SIG-M5 (cell line): ENCODE results near the gene SLC6A17.

Experiments
- DNase-seq: peaks from one replicate; lab custom pipeline; 2025; lab: John Stamatoyannopoulos, UW

The SLC6A17 gene

GRCh38 chr1:110242062-110242461 lies 91.8 kb downstream of the SLC6A17 start:
- no peak for DNase-seq

DNA sequence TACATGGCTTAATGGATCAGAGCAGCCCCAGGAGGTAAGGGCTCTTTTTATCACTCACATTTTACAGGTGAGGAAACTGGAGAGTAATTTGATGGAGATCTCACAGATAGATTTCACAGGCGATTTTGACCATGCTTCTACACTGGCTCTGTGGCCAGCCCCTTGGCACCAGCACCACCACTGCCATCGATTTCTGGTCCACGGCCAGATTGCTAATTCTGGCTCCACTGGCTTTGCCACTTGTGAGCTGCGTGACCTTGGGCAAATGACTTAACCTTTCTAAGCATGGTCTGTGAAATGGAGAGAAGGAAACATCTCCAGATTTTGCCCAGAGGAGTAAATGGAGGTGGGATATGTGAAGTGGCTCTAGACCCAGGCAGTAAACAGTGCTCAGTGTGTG lies 92.4 kb downstream of the SLC6A17 start:
- DNase-seq: no peak

- no peak for DNase-seq
These were observed 92.9 kb downstream of the SLC6A17 start for GRCh38 chr1:110243146-110243545.

DNA sequence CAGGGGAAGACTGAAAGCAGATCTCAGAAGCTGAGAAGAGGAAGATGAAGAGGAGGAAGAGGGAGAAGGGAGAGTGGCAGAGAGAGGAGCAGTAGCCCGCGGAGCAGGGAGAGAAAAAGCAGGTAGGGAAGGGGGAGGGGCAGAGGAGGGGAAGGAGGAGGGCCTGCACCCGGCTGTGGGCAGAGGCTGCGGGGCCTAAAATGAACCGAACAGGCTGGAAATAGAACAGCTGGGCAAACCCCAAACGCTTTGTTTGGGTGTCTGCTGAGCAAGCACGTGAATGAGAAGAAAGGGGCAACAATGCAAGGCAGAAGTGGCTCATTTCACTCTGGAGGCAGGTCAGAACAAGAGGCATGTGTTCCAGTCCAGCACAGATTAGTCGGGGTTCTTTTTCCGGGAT lies 93.3 kb downstream of the SLC6A17 start:
- no peak for DNase-seq

DNA sequence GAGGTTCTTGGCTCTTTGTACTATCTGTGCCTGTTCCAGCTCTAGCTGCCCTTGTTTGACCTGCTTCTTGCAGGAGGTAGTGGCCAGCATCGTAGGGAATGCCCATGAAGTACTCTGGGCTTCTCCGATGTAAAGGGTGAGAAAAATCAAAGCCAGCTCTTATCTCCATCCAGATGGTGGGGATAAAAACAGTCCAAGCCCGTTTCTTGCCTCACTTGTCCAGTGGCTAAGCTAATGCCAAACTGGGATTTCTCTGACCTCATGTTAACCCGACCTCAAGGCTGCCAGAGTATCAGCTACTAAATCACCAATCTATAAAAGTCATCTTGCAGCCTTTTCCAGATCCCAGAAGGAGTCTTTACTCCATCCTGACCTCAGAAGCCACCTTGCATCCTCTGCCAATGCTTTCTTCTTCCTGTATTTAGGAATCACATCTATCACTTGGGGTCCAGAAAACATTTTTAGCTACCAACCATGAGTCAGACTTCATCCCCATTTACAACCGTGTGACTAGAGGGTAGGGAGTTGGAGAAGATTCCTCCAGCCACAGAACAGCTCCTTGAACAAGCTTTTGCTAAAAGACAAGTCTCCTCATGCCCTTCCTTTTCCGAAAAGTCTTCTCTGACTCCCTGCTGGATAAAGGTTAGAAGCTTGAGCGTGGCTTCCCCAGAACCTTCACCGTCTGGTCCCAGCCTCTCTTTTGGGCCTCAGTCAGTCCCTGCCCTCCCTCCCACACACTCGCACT lies 95.8 kb downstream of the SLC6A17 start:
- DNase-seq: no peak

DNA sequence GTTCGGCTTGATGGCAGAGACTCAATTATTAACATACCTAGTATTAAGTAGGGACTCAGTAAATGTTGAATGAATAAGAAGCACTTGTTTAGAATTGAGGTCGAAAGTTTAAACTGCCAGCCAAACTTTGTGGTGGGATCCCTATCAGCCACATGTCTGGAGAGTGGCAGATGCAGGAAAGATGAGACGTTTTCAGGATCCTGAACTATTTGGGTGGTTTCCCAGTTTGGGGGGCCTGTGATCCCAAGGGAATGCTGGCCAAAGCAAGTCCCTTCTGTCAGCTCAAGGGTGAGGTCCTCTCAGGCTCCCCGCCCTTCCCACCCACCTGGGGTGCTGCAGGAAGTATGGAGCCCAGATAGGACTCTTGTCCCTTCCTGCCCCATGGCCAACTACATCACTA lies 98.5 kb downstream of the SLC6A17 start:
- no peak for DNase-seq

GRCh38 chr1:110249256-110249655 lies 99.0 kb downstream of the SLC6A17 start:
- DNase-seq: no peak

GRCh38 chr1:110250008-110250407 lies 99.7 kb downstream of the SLC6A17 start:
- no peak for DNase-seq

- DNase-seq: no peak
These were observed 100.5 kb downstream of the SLC6A17 start for GRCh38 chr1:110250749-110251148.
